HG03175 (cell line): ENCODE measurements around the gene TRAPPC3.

Experiments used
- ATAC-seq: cut with Tn5 transposase; IDR thresholded peaks from one replicate; pipeline ENCODE4 v1.9.1; 2021; ENCODE audit warnings: mild to moderate bottlenecking, moderate library complexity; ENCODE audit not compliant: unreplicated experiment

TRAPPC3 gene

DNA sequence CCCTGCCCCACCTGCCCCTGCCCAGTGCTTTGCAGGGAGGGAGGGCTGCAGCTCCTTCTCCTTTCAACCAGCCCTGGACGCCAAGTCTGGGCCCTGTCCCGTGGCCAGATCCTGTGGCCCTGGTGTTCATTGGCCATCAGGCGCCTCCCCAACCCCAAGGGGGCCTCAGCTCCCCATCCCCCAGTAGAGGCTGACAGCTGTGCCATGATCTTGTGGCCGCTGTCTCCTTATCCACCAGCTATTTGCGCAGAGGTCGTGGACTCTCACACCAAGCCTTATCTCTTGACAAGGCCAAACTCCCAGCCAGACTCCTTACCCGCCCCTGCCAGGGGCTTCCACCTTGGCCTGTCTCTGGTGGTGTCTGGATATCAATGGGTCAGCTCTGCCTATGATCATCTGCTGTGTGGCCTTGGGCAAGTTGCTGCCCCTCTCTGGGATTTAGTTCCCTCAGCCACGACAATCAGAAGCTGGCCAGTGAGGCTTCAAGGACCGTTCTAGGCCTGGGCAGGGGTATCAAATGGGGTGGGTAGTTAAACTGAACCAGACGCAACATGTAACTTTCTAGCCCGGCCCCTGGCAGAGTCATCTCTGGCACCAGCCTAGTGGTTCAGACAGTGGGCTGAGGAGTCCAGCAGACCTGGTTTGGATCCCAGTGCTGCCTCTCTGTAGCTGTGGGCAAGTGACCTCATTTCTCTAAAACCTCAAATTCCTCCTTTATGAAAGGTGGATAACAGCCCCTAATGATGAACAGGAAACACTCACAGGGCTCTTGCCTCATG lies 21.0 kb downstream of the TRAPPC3 start:
- ATAC-seq: no peak

DNA sequence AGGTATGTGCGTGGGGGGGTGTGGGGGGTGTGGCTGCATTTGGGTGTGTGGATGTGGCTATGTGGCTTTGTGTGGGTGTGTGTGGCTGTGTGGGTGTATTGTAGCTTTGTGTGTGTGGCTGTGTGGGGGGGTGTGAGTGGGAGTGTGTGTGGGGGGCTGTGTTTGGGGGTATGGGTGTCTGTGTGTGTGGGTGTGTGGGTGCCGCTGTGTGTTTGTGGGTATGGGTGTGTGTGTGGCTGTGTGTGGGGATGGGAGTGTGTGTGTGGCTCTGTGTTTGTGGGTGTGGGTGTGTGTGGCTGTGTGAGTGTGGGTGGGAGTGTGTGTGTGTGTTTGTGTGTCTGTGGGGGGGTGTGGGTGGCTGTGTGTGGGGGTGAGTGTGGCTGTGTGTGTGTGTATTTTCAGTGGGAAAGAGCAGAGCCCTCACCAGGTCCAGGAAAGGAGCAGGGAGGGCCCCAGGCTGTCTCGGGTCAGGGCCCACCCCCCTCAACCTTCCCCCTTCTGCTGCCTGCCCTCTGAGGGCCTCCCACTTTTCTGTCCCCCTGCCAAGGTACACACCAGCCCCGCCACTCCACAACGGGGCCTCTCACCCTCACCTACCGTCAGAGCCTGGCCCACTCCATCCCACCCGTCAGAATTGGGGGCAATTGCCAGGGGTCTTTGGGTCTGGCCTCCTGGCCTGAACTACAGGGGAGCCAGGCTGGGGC lies 22.3 kb downstream of the TRAPPC3 start:
- no peak for ATAC-seq

DNA sequence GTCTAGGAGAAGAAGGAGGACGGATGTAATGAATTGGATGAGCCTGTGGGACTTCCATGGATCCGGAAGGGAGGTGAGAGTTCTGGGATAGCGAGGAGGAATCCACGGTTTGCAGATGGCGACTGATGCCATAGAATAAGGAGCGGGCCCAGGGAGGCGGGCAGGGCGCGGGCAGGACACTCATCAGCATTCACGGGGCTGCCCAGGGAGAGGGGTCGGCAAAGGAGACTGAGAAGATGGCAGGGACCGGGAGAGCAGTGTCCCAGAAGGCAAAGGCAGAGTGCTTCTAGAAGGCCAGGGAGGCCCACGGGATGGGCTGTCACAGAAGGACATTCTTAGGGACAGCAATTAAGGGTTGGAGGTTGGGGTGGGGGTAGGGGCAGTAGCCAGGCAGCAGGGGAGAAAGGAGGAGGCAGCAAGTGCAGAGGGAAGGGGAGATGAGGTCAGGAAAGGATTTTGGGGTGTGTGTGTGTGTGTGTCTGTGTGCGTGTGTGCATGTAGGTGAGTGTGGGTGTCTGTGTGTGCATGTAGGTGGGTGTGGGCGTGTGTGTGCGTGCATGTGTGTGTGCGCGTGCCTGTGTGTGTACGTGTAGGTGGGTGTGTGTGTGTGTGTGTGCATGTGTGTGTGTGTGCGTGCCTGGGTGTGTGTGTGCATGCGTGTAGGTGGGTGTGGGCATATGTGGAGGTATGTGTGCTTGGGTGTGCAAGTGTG lies 23.1 kb downstream of the TRAPPC3 start:
- ATAC-seq: no peak

DNA sequence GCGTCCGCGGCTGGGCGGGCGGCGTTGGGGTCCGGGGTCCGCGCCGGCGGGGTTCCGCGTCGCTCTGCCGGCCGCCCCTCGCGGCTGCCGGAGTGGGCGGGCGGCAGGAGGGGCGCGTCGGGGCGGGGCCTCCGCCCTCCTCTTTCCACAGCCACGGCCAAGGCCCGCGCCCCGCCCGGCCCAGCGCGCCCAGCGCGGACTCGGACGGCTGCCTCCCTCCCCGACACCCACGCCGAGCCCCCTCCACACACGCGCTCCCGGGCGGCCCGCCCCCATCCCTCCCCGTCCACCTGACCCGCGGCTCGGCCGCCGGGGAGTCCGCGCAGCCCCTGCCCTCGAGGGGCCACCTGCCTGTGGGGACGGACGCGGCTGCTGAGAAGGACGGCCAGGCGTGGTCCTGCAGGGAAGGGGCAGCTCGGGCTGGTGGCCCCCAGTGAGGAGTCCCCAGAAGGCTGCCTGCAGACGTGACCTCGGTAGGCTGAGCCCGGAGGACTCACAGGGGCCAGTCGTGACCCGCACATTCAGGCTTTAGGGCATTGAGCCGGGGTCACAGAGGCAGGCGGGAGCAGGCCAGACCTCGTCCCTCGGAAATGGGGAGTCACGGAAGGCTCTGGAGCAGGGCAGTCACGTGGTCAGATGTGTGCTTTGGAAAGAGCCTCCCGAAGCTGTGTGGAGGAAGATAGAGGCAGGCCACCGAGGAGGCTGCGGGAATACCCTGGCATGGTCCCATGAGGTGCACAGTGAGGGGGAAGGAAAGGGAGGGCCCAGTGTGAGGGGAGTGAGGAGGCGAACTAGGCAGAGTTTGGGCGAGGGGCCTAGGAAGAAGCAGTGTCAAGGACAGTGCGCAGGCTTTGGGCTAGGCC lies 23.9 kb downstream of the TRAPPC3 start, which contains the start of gene COL8A2:
TSS of gene COL8A2 (minus strand) at position 94 of the 863 bp plus-strand sequence. CDS start 24,980 bp downstream, outside the sequence.
- ATAC-seq: no peak

DNA sequence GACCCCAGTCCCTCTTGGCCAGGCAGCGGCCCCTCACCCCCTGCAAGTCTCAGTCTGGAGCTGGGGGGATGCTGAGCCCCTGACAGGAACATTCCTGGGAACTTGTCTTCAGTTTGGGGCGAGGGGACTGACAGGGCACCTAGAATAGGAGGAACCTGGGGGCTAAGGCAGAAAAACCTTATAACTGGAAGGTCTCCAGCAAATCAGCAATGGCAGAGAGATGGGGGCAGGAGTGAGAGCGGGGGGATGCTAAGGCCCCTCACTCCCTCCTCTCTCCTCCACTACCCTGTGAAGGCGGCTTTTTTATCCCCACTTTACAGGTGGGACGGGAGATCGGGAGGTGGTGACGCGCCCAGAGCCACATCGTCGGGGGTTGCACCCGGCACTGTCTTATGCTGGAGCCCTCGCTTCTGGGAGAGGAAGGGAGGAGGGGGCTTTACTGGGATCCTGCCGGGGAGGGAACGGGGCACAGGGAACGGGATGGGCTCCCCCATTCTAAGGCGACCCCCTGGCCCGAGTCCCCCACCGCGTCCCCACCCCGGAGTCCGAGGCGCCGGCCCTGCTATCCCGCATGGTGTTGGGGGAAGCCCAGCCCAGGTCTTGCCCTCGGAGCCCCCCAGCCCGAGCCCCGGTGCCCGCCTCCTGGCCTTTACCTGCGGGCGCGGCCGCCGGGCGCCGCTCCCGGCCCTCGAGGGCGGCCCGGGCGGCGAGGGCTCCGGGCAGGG lies 24.7 kb downstream of the TRAPPC3 start:
- ATAC-seq: no peak

DNA sequence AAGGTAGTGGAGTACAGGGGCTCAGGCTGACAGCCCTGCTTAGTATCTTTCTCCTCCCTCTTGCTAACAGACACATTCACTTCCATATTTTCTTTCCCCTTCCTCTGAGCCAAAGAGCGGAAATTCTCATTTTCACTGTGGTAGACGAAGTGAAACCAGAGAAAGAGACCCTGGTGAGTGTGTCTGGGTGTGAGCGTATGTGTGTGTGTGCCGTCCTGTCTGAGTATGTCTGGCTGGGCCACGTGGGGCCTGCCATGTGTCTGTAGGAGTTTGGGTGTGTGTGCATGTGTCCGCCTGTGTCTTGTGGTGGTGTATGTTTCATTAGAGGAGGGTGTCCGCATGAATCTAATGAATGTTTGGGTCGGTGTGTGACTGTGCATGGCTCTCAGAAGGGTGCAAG lies 25.9 kb downstream of the TRAPPC3 start:
- no peak for ATAC-seq

DNA sequence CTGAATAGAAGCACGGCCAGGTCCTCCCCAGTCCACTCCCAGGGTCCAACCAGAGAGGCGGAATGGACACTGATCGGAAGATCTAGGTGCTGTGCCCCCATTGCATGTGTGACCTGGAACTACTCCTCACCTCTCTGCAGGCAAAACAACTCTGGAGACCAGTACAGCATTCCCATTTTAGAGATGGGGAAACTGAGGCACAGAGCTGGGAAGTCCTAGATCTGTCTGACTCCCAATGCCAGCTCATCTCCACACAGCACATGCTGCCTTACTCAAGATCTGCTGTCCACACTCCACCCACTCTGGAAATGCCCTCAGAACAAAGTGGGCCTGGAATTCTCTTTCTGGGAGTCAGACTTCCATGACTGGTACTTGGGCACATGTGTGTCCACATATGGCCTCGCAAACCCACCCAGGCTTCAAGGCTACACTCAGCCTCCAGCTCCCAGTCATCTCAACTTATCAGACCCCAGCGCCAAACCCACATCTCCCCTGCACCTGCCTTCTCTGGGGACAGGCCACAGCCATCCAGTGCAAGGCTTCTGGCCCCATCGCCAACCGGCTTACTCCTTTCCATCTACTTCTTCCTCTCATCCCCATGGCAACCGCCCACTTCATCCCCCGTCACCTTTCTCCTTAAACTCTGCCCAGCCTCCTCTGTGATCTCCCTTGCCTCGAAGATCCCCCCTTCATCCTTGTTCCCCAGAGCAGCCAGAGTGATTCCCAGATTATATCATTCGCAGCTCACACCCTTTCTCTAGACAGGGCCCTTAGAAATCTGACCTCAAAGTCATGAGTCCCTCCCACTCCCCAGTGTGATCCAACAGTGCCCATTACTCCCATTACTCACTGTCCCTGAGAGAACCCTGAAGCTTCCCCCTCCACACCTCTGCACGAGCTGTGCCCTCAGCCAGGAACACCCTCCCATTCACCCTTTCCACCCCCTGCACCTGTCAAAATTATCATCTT lies 26.9 kb downstream of the TRAPPC3 start:
- ATAC-seq: no peak

DNA sequence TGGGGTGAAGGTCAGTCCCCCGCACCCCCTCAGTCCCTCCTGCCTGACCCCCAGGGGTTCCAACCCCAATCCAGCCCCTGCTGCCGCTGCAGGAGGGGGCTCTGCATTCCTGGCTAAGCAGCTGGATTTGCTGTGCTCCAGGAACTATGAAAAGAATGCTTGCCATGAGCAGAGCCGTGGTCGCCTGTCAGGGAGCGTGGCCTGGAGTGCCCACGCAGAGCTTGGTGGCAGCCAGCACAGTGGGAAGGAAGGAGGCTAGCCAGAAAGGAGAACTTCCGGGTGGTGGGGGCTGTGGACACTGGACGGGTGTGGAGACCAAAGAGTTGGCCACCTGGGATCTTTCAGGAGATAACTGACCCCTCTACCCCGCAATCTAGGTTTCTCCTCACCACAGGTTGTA lies 29.8 kb downstream of the TRAPPC3 start:
- ATAC-seq: no peak

DNA sequence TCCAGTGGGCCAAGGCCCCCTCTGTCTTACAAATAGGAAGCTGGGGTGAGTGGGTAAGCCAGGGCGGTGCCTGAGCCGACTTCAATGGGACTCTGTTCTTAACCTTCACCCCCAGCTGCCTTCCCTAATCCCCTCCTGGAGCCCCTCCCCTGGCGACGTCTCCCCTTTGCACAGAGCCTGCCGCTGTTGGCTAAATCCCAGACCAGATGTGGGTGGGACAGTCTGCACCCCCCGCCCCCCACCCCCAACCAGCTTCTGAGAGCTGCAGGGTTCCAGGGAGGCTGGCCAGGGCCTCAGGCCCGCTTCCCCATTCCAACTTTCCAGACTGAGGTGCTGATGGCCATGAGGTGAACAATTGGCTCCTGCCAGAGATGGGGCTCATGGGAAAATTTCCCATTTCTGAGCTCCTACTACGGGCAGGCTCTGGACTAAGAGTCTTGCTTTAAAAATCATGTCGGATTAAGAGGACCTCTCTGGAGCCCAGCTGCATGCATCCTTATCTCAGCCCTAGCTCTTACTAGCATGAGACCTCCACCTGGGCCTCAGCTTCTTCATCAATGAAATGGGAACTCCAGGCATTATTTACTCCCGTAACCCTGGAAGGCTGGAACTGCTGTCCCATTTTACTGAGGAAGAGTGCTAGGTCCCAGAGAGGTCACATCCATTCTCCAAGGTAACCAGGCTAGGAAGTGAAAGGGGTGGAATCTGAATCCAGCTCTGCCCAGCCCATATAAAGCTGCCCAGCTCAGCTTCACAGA lies 30.7 kb downstream of the TRAPPC3 start:
- no peak for ATAC-seq

DNA sequence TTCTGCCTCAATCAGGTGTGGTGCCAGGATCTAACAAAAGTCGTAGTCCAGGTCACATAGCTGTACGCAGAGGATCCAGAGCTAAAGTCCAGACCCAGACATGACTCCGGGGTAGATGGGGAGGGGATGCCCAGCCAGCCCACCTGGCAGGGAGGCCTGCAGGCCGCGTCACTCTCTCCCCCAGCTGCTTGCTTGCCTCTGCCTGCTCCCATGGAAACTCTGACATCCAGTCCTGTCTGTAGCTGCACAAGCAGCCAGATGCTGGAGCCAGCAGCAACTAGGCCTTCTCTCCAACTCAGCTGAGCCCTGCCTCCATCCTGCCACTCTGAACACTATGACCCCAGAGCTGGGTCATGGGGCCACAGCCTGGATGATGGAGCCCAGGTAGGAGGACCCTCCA lies 32.4 kb downstream of the TRAPPC3 start:
- no peak for ATAC-seq

DNA sequence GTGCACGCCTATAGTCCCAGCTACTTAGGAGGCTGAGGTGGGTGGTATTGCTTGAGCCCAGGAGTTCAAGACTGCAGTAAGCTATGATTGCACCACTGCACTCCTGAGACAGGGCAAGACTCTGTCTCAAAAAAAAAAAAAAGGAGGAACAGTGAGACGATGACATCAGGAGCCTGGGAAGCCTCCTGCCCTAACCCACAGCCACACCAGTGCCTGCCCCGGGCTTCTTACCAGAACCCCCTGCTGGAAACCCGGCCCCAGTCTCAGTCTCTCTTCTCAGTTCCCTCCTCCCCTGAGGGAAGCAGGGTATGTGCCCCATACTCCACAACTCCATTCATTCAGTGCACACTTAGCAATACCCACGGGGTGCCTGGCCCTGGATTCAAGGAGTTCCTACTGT lies 33.4 kb downstream of the TRAPPC3 start:
- no peak for ATAC-seq

DNA sequence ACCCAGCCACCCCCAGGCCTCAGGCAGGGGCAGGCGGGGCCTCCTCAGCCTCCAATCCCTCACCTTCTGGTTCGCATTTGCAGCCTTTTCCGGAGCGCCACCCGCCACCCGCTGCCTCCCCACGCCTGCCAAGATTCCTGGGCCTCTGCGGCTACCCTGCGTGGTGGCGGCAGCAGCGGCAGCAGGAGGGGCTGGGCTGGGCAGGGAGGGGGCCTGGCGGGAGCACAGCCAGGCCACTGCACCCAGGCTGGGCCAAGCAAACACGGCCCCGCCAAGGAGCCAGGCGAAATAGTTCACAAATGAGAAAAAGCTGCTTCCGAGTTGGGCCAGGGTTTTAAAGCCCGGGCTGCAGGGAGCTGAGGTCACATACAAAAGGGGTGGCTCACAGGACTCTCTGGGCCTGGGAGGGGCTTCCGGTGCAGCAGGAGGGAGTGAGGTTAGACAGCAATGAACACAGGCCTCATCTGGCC lies 34.1 kb downstream of the TRAPPC3 start:
- no peak for ATAC-seq

DNA sequence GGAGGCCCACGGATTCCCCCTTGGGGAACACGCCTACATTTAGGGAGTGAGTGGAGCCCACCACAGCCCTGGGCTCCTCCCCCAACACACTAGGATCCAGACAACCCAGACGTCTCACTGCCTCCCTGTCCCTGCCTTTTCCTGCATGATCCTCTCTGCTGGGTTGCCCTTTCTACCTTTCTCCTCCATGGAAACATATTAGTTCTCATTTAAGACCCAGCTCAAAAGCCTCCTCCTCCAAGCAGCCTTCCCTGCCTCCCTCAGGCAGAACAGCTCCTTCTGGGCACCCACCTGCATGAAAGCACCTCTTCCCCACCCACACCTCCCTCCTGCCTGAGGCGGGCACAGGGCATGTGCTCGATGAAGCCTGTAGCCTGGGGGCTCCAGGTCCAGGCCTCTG lies 34.9 kb downstream of the TRAPPC3 start:
- no peak for ATAC-seq

DNA sequence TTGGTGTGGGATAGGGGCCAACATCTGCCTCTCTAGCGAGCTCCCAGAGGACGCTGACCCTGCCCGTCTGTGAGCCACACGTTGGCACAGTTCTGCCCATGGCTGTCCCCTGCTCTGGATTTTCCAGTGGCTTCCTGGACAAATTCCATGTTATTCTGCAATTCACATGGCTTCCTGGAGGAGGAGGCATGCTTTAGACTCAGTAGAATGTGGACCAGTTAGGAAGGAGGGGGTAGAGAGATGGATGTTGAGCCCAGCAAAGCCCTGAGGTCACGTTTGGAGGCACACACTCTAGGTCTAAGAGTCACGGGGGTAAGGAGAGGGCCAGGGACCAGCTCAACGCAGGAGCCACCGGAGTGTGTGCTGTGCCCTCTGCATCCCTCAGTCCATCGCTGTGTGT lies 36.5 kb downstream of the TRAPPC3 start:
- no peak for ATAC-seq

DNA sequence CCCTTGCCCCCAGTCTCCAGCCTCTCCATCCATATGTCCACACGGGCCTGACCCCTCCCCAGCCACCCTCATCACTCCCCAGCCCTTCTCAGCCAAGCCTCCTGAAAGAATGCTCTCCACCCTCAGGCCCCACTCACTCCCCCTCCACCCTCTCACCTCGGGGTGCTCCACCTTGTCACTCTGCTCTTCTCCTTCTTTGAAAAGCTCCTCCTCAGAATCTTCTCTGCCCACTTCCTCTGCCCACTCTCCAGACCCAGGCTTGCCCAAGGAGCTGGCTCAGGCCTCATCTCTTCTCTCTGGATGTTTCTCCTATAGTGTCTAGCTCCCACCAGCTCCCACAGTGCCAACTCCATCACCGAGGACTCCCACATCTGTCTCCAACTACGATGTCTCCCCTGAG lies 38.1 kb downstream of the TRAPPC3 start:
- ATAC-seq: no peak

DNA sequence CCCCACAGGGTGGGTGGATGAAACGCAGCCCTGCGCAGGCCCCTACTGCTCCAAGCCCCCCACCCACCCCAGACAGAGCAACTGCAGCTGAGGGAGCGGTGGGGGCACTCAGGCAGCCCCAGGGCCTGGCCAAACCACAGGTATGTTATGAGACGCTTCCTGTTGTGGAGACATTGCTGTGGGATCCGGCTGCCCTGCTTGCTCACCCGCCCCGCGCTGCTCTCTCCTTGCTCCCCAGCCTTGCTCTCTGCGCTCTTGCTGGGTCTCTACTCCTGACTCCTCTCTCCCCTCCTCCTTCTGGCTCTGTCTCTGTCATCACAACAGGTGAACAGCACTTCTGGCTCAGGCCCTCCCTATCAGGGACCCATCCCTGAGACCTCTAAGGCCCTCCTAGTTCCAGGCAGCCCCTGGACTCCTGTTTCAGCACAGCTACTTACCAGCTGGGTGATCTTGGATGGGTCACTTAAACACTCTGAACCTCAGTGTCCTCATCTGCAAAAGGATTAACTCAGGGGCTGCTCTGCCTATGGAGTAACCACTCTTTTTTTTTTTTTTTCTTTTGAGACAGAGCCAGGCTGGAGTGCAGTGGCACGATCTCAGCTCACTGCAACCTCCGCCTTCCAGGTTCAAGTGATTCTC lies 40.1 kb downstream of the TRAPPC3 start:
- ATAC-seq: no peak

DNA sequence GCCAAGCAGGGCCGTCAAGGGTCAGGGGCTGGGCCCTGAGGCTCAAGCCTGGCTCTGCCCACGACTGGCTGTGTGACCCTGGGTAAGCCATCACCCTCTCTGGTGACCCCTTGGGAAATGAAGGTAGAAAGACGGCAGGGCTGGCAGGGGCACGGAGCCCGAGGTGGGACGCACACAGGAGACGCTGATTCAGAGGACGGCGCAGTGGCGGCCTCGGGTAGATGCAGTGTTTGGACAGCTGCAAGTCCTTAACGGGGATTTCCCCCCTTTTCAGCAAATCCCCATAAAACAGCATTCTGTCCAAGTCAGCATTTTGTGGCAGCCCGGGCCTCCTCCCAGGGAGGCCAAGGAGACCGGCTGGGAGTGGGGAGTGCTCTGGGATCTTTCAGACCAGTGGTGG lies 41.0 kb downstream of the TRAPPC3 start:
- ATAC-seq: no peak

DNA sequence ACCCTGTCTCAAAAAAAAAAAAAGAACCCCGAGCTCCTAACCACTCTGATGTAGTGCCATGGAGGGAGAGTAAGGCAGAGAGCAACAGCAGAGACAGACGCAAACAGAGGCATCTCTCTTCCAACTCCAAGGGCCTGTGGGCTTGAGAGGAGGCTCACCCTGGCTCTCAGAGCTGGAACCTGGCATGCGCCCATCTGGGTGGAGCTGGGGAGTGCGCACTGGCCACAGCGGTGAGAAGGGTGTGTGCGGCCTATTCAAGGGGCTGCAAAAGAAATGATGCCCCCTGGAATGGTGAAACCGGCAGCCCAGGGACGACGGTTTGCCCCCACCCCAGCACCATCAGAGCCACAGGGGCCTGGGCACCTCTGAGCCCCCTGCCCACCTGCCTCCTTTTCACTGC lies 41.9 kb downstream of the TRAPPC3 start:
- ATAC-seq: no peak
